C4-2B (cell line): ENCODE results near the gene TTC28.

ENCODE experiments used
- CTCF ChIP-seq: fragments of 450-650 bp; conservative IDR thresholded peaks from 2 replicates; pipeline ENCODE4 v1.5.1; 2017; ENCODE audit warnings: mild to moderate bottlenecking
- ZFX ChIP-seq: fragments of 450-650 bp; IDR thresholded peaks from 2 replicates; pipeline ENCODE4 v1.6.1; 2017

- TF ChIP-seq CTCF (no peak), ZFX (no peak)
These were observed 243.7 kb downstream of the TTC28 start for GRCh38 chr22:28435982-28436381.
